MCF 10A (cell line): Measurements from ENCODE around the gene PRR12. TPM values are rescaled to one million over a fixed set of nuclear protein-coding genes. Genes with fewer than 3 reads are reported as not detected.

ENCODE experiments used
- BruUV-seq: library from RNA; stranded (reverse); fragments of 400-500 nt; replicated peaks from 2 replicates; lab custom pipeline; 2021; lab: Mats Ljungman, UMichigan
- CTCF ChIA-PET: fragments of 300-600 bp; sonication (Branson Sonifier 250); formaldehyde crosslinking; extraction: SDS; loops from one replicate; lab custom pipeline; 2021; ENCODE audit warnings: antibody characterized with exemption, inconsistent platforms; lab: Yijun Ruan, JAX
- POLR2A ChIA-PET: fragments of 300-600, 350-650 bp; sonication (Branson Sonifier 250); formaldehyde crosslinking; extraction: SDS; loops from one replicate; lab custom pipeline; 2020; ENCODE audit warnings: antibody characterized with exemption, inconsistent platforms; lab: Yijun Ruan, JAX
- DNase-seq: peaks from one replicate; pipeline ENCODE4 v3.0.0-alpha.2; 2018; ENCODE audit not compliant: unreplicated experiment
- H3K27ac Mint-ChIP-seq: one replicate; pipeline ENCODE4 v1.8.0; 2022; ENCODE audit warnings: mild to moderate bottlenecking, low read depth, mixed read lengths; ENCODE audit not compliant: unreplicated experiment
- H3K27me3 Mint-ChIP-seq: one replicate; pipeline ENCODE4 v1.8.0; 2022; ENCODE audit warnings: mixed read lengths; ENCODE audit not compliant: insufficient read depth, unreplicated experiment
- H3K36me3 Mint-ChIP-seq: one replicate; pipeline ENCODE4 v1.8.0; 2022; ENCODE audit warnings: mild to moderate bottlenecking, moderate library complexity, mixed read lengths; ENCODE audit not compliant: insufficient read depth, unreplicated experiment
- H3K4me1 Mint-ChIP-seq: one replicate; pipeline ENCODE4 v1.8.0; 2022; ENCODE audit warnings: mixed read lengths; ENCODE audit not compliant: insufficient read depth, unreplicated experiment
- H3K4me3 Mint-ChIP-seq: one replicate; pipeline ENCODE4 v1.8.0; 2022; ENCODE audit warnings: mild to moderate bottlenecking, moderate library complexity, mixed read lengths; ENCODE audit not compliant: unreplicated experiment
- H3K9me3 Mint-ChIP-seq: one replicate; pipeline ENCODE4 v1.8.0; 2022; ENCODE audit warnings: mixed read lengths; ENCODE audit not compliant: unreplicated experiment
- CTCF ChIP-seq: fragments of 200-600 bp; IDR thresholded peaks from one replicate; pipeline ENCODE4 v1.8.0; 2022; ENCODE audit warnings: antibody characterized with exemption, mild to moderate bottlenecking; ENCODE audit not compliant: unreplicated experiment
- intact Hi-C: fragments of 100-400 bp; cut with micrococcal nuclease; formaldehyde crosslinking; loops from 2 replicates; pipeline ENCODE4 v1.14.1; 2022
- total RNA-seq: library from RNA; stranded (reverse); gene quantifications from 2 replicates; pipeline ENCODE4 v1.2.3, GENCODE V29; 2022

The PRR12 gene
- total RNA-seq, 1 experiment from 2014 or later: 19.0 TPM

- peak overlapping the region; percentile 55 for H3K27ac Mint-ChIP-seq
- intact Hi-C loops: no loop called here
- no peak overlapping the region for H3K4me3 Mint-ChIP-seq
- BruUV-seq: no TSS peak
- ChIA-PET POLR2A (interaction anchor here (0.5 to 1.0 kb wide), 4 partner anchors 8 to 77 kb away, joined by 3 read pairs; no protein-coding TSS in a partner anchor), CTCF (no interaction called here)
- H3K9me3 Mint-ChIP-seq: no peaks in the 10 kb centered on the region
- no peak for TF ChIP-seq CTCF
- peaks cover 75% of the 10 kb centered on the region for H3K36me3 Mint-ChIP-seq
- peak; percentile 63 for DNase-seq
- no peaks in the 10 kb centered on the region for H3K27me3 Mint-ChIP-seq
- H3K4me1 Mint-ChIP-seq: peaks cover 22% of the 10 kb centered on the region
Observed at GRCh38 chr19:49613374-49613773, 22.4 kb downstream of the PRR12 start.

- intact Hi-C loops: no loop called here
- CTCF ChIA-PET: no interaction called here
- Mint-ChIP-seq H3K9me3 (no peaks in the 10 kb centered on the region), H3K27me3 (no peaks in the 10 kb centered on the region), H3K36me3 (peaks cover 77% of the 10 kb centered on the region), H3K4me3 (peak overlapping the region; percentile 14), H3K27ac (peak overlapping the region; percentile 55), H3K4me1 (peaks cover 22% of the 10 kb centered on the region)
- POLR2A ChIA-PET: no interaction called here
- peak; percentile 85 for DNase-seq
- no peak for TF ChIP-seq CTCF
- BruUV-seq: no TSS peak
Observed at GRCh38 chr19:49614096-49614833, 23.3 kb downstream of the PRR12 start.

- no peak for DNase-seq
- ChIA-PET POLR2A (no interaction called here), CTCF (interaction anchor here (0.9 to 1.1 kb wide), 2 partner anchors 20 to 64 kb away, joined by 3 to 5 read pairs; no protein-coding TSS in a partner anchor)
- Mint-ChIP-seq H3K27me3 (no peaks in the 10 kb centered on the region), H3K36me3 (peaks cover 77% of the 10 kb centered on the region), H3K27ac (no peak overlapping the region), H3K4me1 (peaks cover 22% of the 10 kb centered on the region), H3K9me3 (no peaks in the 10 kb centered on the region), H3K4me3 (no peak overlapping the region)
- no TSS peak for BruUV-seq
- intact Hi-C loops: no loop called here
- no peak for TF ChIP-seq CTCF
Observed at GRCh38 chr19:49615861-49616260, 24.9 kb downstream of the PRR12 start.

- no peak overlapping the region for H3K4me3 Mint-ChIP-seq
- H3K27me3 Mint-ChIP-seq: no peaks in the 10 kb centered on the region
- CTCF ChIA-PET: interaction anchor here (0.7 to 1.1 kb wide), 4 partner anchors 20 to 63 kb away, joined by 3 to 5 read pairs (median 4); no protein-coding TSS in a partner anchor
- POLR2A ChIA-PET: interaction anchor here (0.6 to 1.9 kb wide), 4 partner anchors 13 to 19 kb away, joined by 3 to 10 read pairs (median 4); no protein-coding TSS in a partner anchor
- BruUV-seq: no TSS peak
- DNase-seq: no peak
- H3K4me1 Mint-ChIP-seq: peaks cover 22% of the 10 kb centered on the region
- H3K36me3 Mint-ChIP-seq: peaks cover 81% of the 10 kb centered on the region
- intact Hi-C loops: no loop called here
- H3K9me3 Mint-ChIP-seq: no peaks in the 10 kb centered on the region
- TF ChIP-seq CTCF: no peak
- no peak overlapping the region for H3K27ac Mint-ChIP-seq
Observed at GRCh38 chr19:49616532-49616931, 25.6 kb downstream of the PRR12 start.
